H9 (cell line): Measurements from ENCODE around the gene YJU2. TPM values are rescaled to one million over a fixed set of nuclear protein-coding genes. Genes with fewer than 3 reads are reported as not detected.

ENCODE experiments used
- DNase-seq: peaks from one replicate; pipeline ENCODE4 v3.0.0-alpha.2; 2017
- H2AFZ ChIP-seq: one replicate; pipeline ENCODE4 v1.6.1; 2013; ENCODE audit warnings: mild to moderate bottlenecking, low read length, control low read depth, moderate library complexity
- H2AK5ac ChIP-seq: 2 replicates; pipeline ENCODE4 v1.6.1; 2013; ENCODE audit warnings: low read length, control low read depth, mixed read lengths; ENCODE audit not compliant: insufficient read length
- H2BK120ac ChIP-seq: one replicate; pipeline ENCODE4 v1.6.1; 2013; ENCODE audit warnings: low read depth, mild to moderate bottlenecking, low read length, control low read depth, inconsistent platforms; ENCODE audit not compliant: poor library complexity, severe bottlenecking
- H2BK12ac ChIP-seq: 2 replicates; pipeline ENCODE4 v1.6.1; 2013; ENCODE audit warnings: low read length, control low read depth, mixed read lengths, low read depth; ENCODE audit not compliant: insufficient read length
- H2BK15ac ChIP-seq: 2 replicates; pipeline ENCODE4 v1.6.1; 2013; ENCODE audit warnings: low read depth, low read length, control low read depth
- H2BK20ac ChIP-seq: one replicate; pipeline ENCODE4 v1.6.1; 2013; ENCODE audit warnings: low read depth, mild to moderate bottlenecking, low read length, control low read depth, inconsistent platforms; ENCODE audit not compliant: poor library complexity, severe bottlenecking
- H2BK5ac ChIP-seq: 2 replicates; pipeline ENCODE4 v1.6.1; 2013; ENCODE audit warnings: low read length, control low read depth, mixed read lengths; ENCODE audit not compliant: insufficient read length
- H3K14ac ChIP-seq: 2 replicates; pipeline ENCODE4 v1.6.1; 2013; ENCODE audit warnings: low read length, control low read depth; ENCODE audit not compliant: insufficient read depth
- H3K18ac ChIP-seq: 2 replicates; pipeline ENCODE4 v1.6.1; 2013; ENCODE audit warnings: low read depth, mild to moderate bottlenecking, mixed read lengths, low read length, control low read depth; ENCODE audit not compliant: insufficient read length
- H3K23ac ChIP-seq: 2 replicates; pipeline ENCODE4 v1.6.1; 2013; ENCODE audit warnings: low read length, control low read depth, mixed read lengths, low read depth; ENCODE audit not compliant: insufficient read length
- H3K23me2 ChIP-seq: 2 replicates; pipeline ENCODE4 v1.6.1; 2013; ENCODE audit warnings: low read depth, mild to moderate bottlenecking, mixed read lengths, low read length, control low read depth; ENCODE audit not compliant: insufficient read length, poor library complexity, severe bottlenecking
- H3K27ac ChIP-seq: 2 replicates; pipeline ENCODE4 v1.5.1; 2013; ENCODE audit warnings: low read length, control low read depth, mixed read lengths, low read depth; ENCODE audit not compliant: insufficient read length
- H3K27me3 ChIP-seq: 2 replicates; pipeline ENCODE4 v1.6.1; 2013; ENCODE audit warnings: low read length, control low read depth, inconsistent platforms; ENCODE audit not compliant: insufficient read depth
- H3K4ac ChIP-seq: 2 replicates; pipeline ENCODE4 v1.6.1; 2013; ENCODE audit warnings: low read depth, mild to moderate bottlenecking, control low read depth, inconsistent platforms, low read length, moderate library complexity
- H3K4me1 ChIP-seq: 2 replicates; pipeline ENCODE4 v1.6.1; 2013; ENCODE audit warnings: low read length, control low read depth, inconsistent platforms; ENCODE audit not compliant: insufficient read depth
- H3K4me2 ChIP-seq: 2 replicates; pipeline ENCODE4 v1.6.1; 2013; ENCODE audit warnings: low read length, control low read depth, mixed read lengths; ENCODE audit not compliant: insufficient read length, insufficient read depth
- H3K56ac ChIP-seq: 2 replicates; pipeline ENCODE4 v1.6.1; 2013; ENCODE audit warnings: low read depth, mild to moderate bottlenecking, mixed read lengths, low read length, control low read depth; ENCODE audit not compliant: insufficient read length
- H3K79me1 ChIP-seq: 2 replicates; pipeline ENCODE4 v1.6.1; 2013; ENCODE audit warnings: low read depth, mild to moderate bottlenecking, moderate library complexity, low read length, control low read depth, inconsistent platforms; ENCODE audit not compliant: insufficient read depth, poor library complexity, severe bottlenecking
- H3K79me2 ChIP-seq: 2 replicates; pipeline ENCODE4 v1.6.1; 2013; ENCODE audit warnings: low read length, control low read depth, inconsistent platforms; ENCODE audit not compliant: insufficient read depth
- H3K9ac ChIP-seq: 2 replicates; pipeline ENCODE4 v1.6.1; 2013; ENCODE audit warnings: low read length, control low read depth, mixed read lengths; ENCODE audit not compliant: insufficient read length; ENCODE audit errors: extremely low read depth
- H3K9me3 ChIP-seq: one replicate; pipeline ENCODE4 v1.6.1; 2013; ENCODE audit warnings: low read depth, low read length, inconsistent platforms; ENCODE audit not compliant: control insufficient read depth
- H3T11ph ChIP-seq: one replicate; pipeline ENCODE4 v1.6.1; 2013; ENCODE audit warnings: mild to moderate bottlenecking, low read length, control low read depth, inconsistent platforms
- H4K20me1 ChIP-seq: one replicate; pipeline ENCODE4 v1.6.1; 2013; ENCODE audit not compliant: control insufficient read depth, insufficient read length, insufficient read depth
- H4K5ac ChIP-seq: 2 replicates; pipeline ENCODE4 v1.6.1; 2013; ENCODE audit warnings: low read depth, mild to moderate bottlenecking, mixed read lengths, low read length, control low read depth; ENCODE audit not compliant: insufficient read length
- H4K8ac ChIP-seq: replicated peaks from 2 replicates; pipeline ENCODE4 v1.6.1; 2013; ENCODE audit warnings: low read length, control low read depth, mixed read lengths, low read depth; ENCODE audit not compliant: insufficient read length
- H4K91ac ChIP-seq: 2 replicates; pipeline ENCODE4 v1.6.1; 2013; ENCODE audit warnings: low read depth, mild to moderate bottlenecking, moderate library complexity, mixed read lengths, low read length, control low read depth; ENCODE audit not compliant: insufficient read length
- H3K27ac Mint-ChIP-seq, 3 experiments: 2 replicates in 2 of 3; 3 replicates in 1 of 3; pipeline ENCODE4 v1.8.0; 2020 to 2021; ENCODE audit warnings: mixed read lengths in 3 of 3, mild to moderate bottlenecking in 1 of 3, moderate library complexity in 1 of 3
- H3K27me3 Mint-ChIP-seq: 2 replicates; pipeline ENCODE4 v1.8.0; 2021; ENCODE audit warnings: low read depth, mild to moderate bottlenecking, moderate library complexity, mixed read lengths
- H3K36me3 Mint-ChIP-seq, 3 experiments: 2 replicates in 2 of 3; 3 replicates in 1 of 3; pipeline ENCODE4 v1.8.0; 2020 to 2021; ENCODE audit warnings: low read depth in 3 of 3, mixed read lengths in 3 of 3; ENCODE audit not compliant: insufficient read depth in 1 of 3
- H3K4me1 Mint-ChIP-seq, 2 experiments: 2 replicates each; pipeline ENCODE4 v1.8.0; 2020; ENCODE audit warnings: mixed read lengths in 2 of 2
- H3K4me3 Mint-ChIP-seq, 2 experiments: 2 replicates in 1 of 2; 3 replicates in 1 of 2; pipeline ENCODE4 v1.8.0; 2020 to 2021; ENCODE audit warnings: mild to moderate bottlenecking in 2 of 2, mixed read lengths in 2 of 2, moderate library complexity in 1 of 2
- H3K9me3 Mint-ChIP-seq, 2 experiments: 2 replicates in 1 of 2; 3 replicates in 1 of 2; pipeline ENCODE4 v1.8.0; 2020; ENCODE audit warnings: mild to moderate bottlenecking in 2 of 2, mixed read lengths in 2 of 2, moderate library complexity in 1 of 2
- WGBS: extraction: QIAGEN DNeasy Blood & Tissue Kit; methylation state at CpG from one replicate; pipeline ENCODE4 v1.1.7; 2013; ENCODE audit warnings: missing lambda C conversion rate, low lambda C conversion rate, mixed read lengths; ENCODE audit not compliant: insufficient read length; ENCODE audit errors: extremely low coverage; 5-methylcytosine and 5-hydroxymethylcytosine counted together
- total RNA-seq: library from RNA; stranded (reverse); gene quantifications from 2 replicates; pipeline ENCODE4 v1.2.1, GENCODE V29; 2021
- TF ChIP-seq, protein P1 (sequence below): fragments of 200-600 bp; sonication (generic); conservative IDR thresholded peaks from 3 replicates; pipeline ENCODE4 v1.8.0; 2021; ENCODE audit warnings: antibody characterized with exemption, mild to moderate bottlenecking

YJU2 gene
- total RNA-seq, 1 experiment from 2014 or later, result 31.0 TPM

DNA sequence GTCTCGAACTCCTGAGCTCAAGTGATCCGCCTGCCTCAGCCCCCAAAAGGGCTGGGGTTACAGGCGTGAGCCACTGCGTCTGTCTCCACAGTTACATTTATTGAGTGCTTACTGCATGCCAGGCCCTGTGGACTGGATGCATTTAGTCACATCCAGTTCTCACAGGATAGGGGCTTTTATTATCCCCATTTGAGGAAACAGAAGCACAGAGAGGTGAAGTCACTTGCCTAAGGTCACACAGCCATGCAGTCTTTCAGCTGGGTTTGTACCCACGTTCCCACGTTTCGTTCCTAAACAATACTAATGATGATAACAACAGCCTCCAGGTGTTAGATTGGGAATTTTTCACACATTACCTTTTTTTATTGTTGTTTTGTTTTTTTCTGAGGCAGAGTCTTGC, 26.7 kb upstream of the YJU2 start:
- no CpG with 5 or more reads among the region's 7 CpGs for WGBS
- Mint-ChIP-seq H3K4me3 (no peak overlapping the region), H3K4me1 (0 out of 4 replicates have a peak, but pooled peaks cover 0 to 2% of the 10 kb centered on the region in 2 experiments), H3K27me3 (peaks cover 2% of the 10 kb centered on the region; the same call in 1 of the 2 replicates), H3K36me3 (peaks cover 0 to 19% (median 8%) of the 10 kb centered on the region in 3 experiments; a peak in 4 of 7 replicates), H3K27ac (no peak overlapping the region), H3K9me3 (peaks cover 0 to 8% of the 10 kb centered on the region in 2 experiments; a peak in 3 of 5 replicates)
- Histone ChIP-seq H3K9ac (no peak overlapping the region), H3K79me1 (no peaks in the 10 kb centered on the region), H2BK15ac (no peak overlapping the region), H3K23me2 (no peaks in the 10 kb centered on the region), H3K9me3 (no peaks in the 10 kb centered on the region), H4K91ac (no peak overlapping the region), H3K56ac (no peak overlapping the region), H3K4ac (no peak overlapping the region), H2BK12ac (no peak overlapping the region), H4K20me1 (peaks cover 3% of the 10 kb centered on the region), H2AK5ac (no peak overlapping the region), H3T11ph (no peak overlapping the region), H4K8ac (no peak overlapping the region), H2BK20ac (no peak overlapping the region), H3K27me3 (no peaks in the 10 kb centered on the region), H3K18ac (no peak overlapping the region), H2BK5ac (no peak overlapping the region), H3K79me2 (no peaks in the 10 kb centered on the region), H3K27ac (no peak overlapping the region), H2AFZ (no peak overlapping the region), H3K23ac (no peak overlapping the region), H2BK120ac (no peak overlapping the region), H3K4me1 (no peaks in the 10 kb centered on the region), H3K14ac (no peak overlapping the region), H4K5ac (no peak overlapping the region), H3K4me2 (no peak overlapping the region)
- TF ChIP-seq, protein P1, sequence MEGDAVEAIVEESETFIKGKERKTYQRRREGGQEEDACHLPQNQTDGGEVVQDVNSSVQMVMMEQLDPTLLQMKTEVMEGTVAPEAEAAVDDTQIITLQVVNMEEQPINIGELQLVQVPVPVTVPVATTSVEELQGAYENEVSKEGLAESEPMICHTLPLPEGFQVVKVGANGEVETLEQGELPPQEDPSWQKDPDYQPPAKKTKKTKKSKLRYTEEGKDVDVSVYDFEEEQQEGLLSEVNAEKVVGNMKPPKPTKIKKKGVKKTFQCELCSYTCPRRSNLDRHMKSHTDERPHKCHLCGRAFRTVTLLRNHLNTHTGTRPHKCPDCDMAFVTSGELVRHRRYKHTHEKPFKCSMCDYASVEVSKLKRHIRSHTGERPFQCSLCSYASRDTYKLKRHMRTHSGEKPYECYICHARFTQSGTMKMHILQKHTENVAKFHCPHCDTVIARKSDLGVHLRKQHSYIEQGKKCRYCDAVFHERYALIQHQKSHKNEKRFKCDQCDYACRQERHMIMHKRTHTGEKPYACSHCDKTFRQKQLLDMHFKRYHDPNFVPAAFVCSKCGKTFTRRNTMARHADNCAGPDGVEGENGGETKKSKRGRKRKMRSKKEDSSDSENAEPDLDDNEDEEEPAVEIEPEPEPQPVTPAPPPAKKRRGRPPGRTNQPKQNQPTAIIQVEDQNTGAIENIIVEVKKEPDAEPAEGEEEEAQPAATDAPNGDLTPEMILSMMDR, result no peak
- no peak for DNase-seq
